ENCODE results near the gene CDIP1.

Gene CDIP1

DNA sequence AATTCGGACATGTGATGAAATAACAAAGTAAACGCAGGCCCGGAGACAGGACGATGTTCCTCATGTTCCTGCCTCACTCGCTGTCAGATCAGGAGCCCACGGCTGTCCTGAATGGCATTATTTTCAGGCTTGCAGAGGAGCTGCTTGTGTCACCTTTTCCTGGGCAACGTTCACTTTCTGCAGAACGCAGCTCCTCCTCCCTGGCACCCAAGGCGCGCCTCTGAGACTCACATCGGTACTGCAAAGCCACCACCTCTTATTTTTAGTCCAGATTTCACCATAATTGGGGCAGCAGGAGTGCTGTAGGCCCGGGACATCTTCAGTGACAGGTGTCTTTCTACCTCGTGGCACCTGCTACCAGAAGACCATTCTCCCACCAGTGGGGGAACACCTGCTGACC lies 9.6 kb upstream of the CDIP1 start:
- 91 to 92% methylated on average over 13 of the region's 13 CpGs for WGBS, 2 experiments
- Histone ChIP-seq H3K9me3 (ENCODE audit: control insufficient read depth, low read length) (no peaks in the 10 kb centered on the region), H3K4me3 (ENCODE audit: insufficient read depth, low read depth, low read length) (no peak overlapping the region), H3K27ac (ENCODE audit: insufficient read depth, low read depth, low read length, poor library complexity, severe bottlenecking) (no peak overlapping the region), H3K4me1 (ENCODE audit: control insufficient read depth, insufficient read depth, low read length) (no peaks in the 10 kb centered on the region), H3K36me3 (ENCODE audit: control insufficient read depth, insufficient read depth, low read length) (no peaks in the 10 kb centered on the region), H3K27me3 (ENCODE audit: control insufficient read depth, insufficient read depth, low read length, poor library complexity, severe bottlenecking) (no peaks in the 10 kb centered on the region)

- WGBS, 2 experiments = 94 to 95% methylated on average over 8 of the region's 8 CpGs
- no peaks in the 10 kb centered on the region for H3K36me3 ChIP-seq (ENCODE audit: control insufficient read depth, insufficient read depth, low read length)
- no peaks in the 10 kb centered on the region for H3K9me3 ChIP-seq (ENCODE audit: control insufficient read depth, low read length)
- no peak overlapping the region for H3K4me3 ChIP-seq (ENCODE audit: insufficient read depth, low read depth, low read length)
- H3K4me1 ChIP-seq (ENCODE audit: control insufficient read depth, insufficient read depth, low read length) = no peaks in the 10 kb centered on the region
- H3K27ac ChIP-seq (ENCODE audit: insufficient read depth, low read depth, low read length, poor library complexity, severe bottlenecking) = no peak overlapping the region
- peaks cover 2% of the 10 kb centered on the region for H3K27me3 ChIP-seq (ENCODE audit: control insufficient read depth, insufficient read depth, low read length, poor library complexity, severe bottlenecking)
Measured at GRCh38 chr16:4544473-4544872, 5.9 kb upstream of the CDIP1 start.

GRCh38 chr16:4539716-4540284 lies 1.2 kb upstream of the CDIP1 start:
- no peak overlapping the region for H3K27ac ChIP-seq (ENCODE audit: insufficient read depth, low read depth, low read length, poor library complexity, severe bottlenecking)
- H3K9me3 ChIP-seq (ENCODE audit: control insufficient read depth, low read length) = peaks cover 3% of the 10 kb centered on the region
- 95% methylated on average over 2 of the region's 2 CpGs for WGBS, 2 experiments
- no peaks in the 10 kb centered on the region for H3K4me1 ChIP-seq (ENCODE audit: control insufficient read depth, insufficient read depth, low read length)
- H3K36me3 ChIP-seq (ENCODE audit: control insufficient read depth, insufficient read depth, low read length) = no peaks in the 10 kb centered on the region
- H3K27me3 ChIP-seq (ENCODE audit: control insufficient read depth, insufficient read depth, low read length, poor library complexity, severe bottlenecking) = peaks cover 7% of the 10 kb centered on the region
- no peak overlapping the region for H3K4me3 ChIP-seq (ENCODE audit: insufficient read depth, low read depth, low read length)

GRCh38 chr16:4537376-4538343 lies 913 bp downstream of the CDIP1 start:
- Histone ChIP-seq H3K9me3 (ENCODE audit: control insufficient read depth, low read length) (peaks cover 3% of the 10 kb centered on the region), H3K4me1 (ENCODE audit: control insufficient read depth, insufficient read depth, low read length) (no peaks in the 10 kb centered on the region), H3K36me3 (ENCODE audit: control insufficient read depth, insufficient read depth, low read length) (no peaks in the 10 kb centered on the region), H3K4me3 (ENCODE audit: insufficient read depth, low read depth, low read length) (peak overlapping the region; percentile 59), H3K27me3 (ENCODE audit: control insufficient read depth, insufficient read depth, low read length, poor library complexity, severe bottlenecking) (peaks cover 7% of the 10 kb centered on the region), H3K27ac (ENCODE audit: insufficient read depth, low read depth, low read length, poor library complexity, severe bottlenecking) (peak overlapping the region; percentile 91)
- 7% methylated on average over 75 of the region's 75 CpGs for WGBS, 2 experiments

DNA sequence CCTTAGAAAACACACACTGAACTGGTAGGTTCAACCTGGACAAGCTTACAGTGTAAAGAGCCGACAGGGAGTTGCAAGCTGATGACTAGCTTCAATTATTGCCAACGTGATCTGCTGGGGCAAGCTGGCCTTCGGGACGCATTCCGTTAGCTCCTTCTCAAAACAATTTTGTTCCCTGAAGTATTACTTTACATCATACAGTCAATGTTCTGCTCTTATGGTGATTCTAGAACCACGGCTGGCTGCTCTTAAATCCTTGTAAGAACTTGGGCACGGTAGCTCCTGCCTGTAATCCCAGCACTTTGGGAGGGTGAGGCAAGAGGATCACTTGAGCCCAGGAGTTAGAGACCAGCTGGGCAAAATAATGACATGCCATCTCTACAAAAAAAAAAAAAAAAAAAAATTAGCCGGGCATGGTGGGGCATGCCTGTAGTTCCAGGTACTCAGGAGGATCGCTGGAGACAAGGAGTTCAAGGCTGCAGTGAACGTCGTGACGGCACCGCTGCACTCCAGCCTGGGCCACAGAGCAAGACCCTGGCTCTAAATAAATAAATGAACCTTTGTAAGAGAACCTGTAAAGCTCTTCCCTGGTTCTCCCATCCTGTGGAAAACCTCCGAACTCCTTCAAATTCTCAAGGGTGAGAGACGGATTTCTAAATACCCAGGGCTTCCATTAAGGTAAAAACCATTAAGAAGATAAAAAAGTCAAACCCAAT lies 2.0 kb downstream of the CDIP1 start:
- Histone ChIP-seq H3K36me3 (ENCODE audit: control insufficient read depth, insufficient read depth, low read length) (no peaks in the 10 kb centered on the region), H3K27ac (ENCODE audit: insufficient read depth, low read depth, low read length, poor library complexity, severe bottlenecking) (no peak overlapping the region), H3K4me3 (ENCODE audit: insufficient read depth, low read depth, low read length) (no peak overlapping the region), H3K27me3 (ENCODE audit: control insufficient read depth, insufficient read depth, low read length, poor library complexity, severe bottlenecking) (peaks cover 7% of the 10 kb centered on the region), H3K9me3 (ENCODE audit: control insufficient read depth, low read length) (peaks cover 3% of the 10 kb centered on the region), H3K4me1 (ENCODE audit: control insufficient read depth, insufficient read depth, low read length) (no peaks in the 10 kb centered on the region)
- WGBS, 2 experiments = 93% methylated on average over 15 of the region's 15 CpGs

DNA sequence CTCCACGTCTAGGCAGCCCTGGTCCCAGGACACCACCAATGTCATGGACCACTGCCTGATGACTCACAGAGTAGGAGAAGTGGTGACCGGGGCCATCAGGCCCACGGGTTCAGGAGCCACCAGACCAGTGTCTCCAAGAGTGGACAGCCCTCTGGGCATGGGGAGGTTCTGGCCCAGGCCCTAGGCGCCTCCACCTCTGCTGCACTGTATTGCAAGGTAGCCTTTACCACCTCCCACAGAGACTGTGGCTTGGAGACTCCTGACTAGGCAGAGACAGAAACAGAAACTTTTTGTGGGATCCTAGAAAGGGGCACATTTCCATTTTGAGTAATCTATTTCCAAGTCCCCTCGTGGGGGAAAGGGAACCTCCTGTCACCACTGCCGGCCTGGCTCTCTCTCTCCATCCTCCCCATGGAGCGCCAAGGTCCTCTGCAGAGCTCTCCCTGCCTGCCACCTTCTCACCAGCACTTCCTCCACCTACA lies 2.9 kb downstream of the CDIP1 start:
- H3K4me3 ChIP-seq (ENCODE audit: insufficient read depth, low read depth, low read length) = no peak overlapping the region
- 93% methylated on average over 7 of the region's 7 CpGs for WGBS, 2 experiments
- H3K9me3 ChIP-seq (ENCODE audit: control insufficient read depth, low read length) = peaks cover 3% of the 10 kb centered on the region

GRCh38 chr16:4534151-4534790 lies 4.3 kb downstream of the CDIP1 start:
- Histone ChIP-seq H3K4me1 (ENCODE audit: control insufficient read depth, insufficient read depth, low read length) (peaks cover 4% of the 10 kb centered on the region), H3K36me3 (ENCODE audit: control insufficient read depth, insufficient read depth, low read length) (no peaks in the 10 kb centered on the region), H3K27ac (ENCODE audit: insufficient read depth, low read depth, low read length, poor library complexity, severe bottlenecking) (no peak overlapping the region), H3K4me3 (ENCODE audit: insufficient read depth, low read depth, low read length) (no peak overlapping the region), H3K9me3 (ENCODE audit: control insufficient read depth, low read length) (peaks cover 3% of the 10 kb centered on the region), H3K27me3 (ENCODE audit: control insufficient read depth, insufficient read depth, low read length, poor library complexity, severe bottlenecking) (peaks cover 4% of the 10 kb centered on the region)
- 84 to 87% methylated on average over 12 to 13 of the region's 13 CpGs for WGBS, 2 experiments

More for the DNA sequence above, 2.9 kb downstream of the CDIP1 start:
- Histone ChIP-seq H3K27me3 (ENCODE audit: control insufficient read depth, insufficient read depth, low read length, poor library complexity, severe bottlenecking) (peaks cover 7% of the 10 kb centered on the region), H3K4me1 (ENCODE audit: control insufficient read depth, insufficient read depth, low read length) (no peaks in the 10 kb centered on the region), H3K27ac (ENCODE audit: insufficient read depth, low read depth, low read length, poor library complexity, severe bottlenecking) (no peak overlapping the region), H3K36me3 (ENCODE audit: control insufficient read depth, insufficient read depth, low read length) (no peaks in the 10 kb centered on the region)

DNA sequence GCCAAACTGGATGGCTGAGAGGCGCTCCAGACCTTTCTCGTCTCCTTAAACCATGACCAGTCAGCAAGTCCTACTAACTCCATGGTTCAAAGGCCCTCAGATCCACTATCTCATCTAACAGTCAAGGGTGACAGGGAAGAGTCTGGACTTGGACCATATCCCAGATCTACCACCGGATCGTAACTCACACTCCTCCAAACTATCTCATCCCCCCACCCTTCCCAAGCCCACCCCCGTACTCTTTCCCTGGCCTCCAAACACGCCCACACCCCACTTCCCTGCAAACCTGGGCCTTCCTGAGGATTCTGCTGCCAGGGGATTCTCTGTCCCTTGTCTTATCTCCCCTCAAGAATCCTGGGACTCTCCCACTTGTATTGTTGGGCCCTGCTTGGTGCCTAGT lies 5.1 kb downstream of the CDIP1 start:
- H3K9me3 ChIP-seq (ENCODE audit: control insufficient read depth, low read length) = no peaks in the 10 kb centered on the region
- no peak overlapping the region for H3K27ac ChIP-seq (ENCODE audit: insufficient read depth, low read depth, low read length, poor library complexity, severe bottlenecking)
- H3K36me3 ChIP-seq (ENCODE audit: control insufficient read depth, insufficient read depth, low read length) = no peaks in the 10 kb centered on the region
- WGBS, 2 experiments = 92 to 97% methylated on average over 6 of the region's 6 CpGs
- H3K4me1 ChIP-seq (ENCODE audit: control insufficient read depth, insufficient read depth, low read length) = peaks cover 4% of the 10 kb centered on the region
- H3K27me3 ChIP-seq (ENCODE audit: control insufficient read depth, insufficient read depth, low read length, poor library complexity, severe bottlenecking) = no peaks in the 10 kb centered on the region
- H3K4me3 ChIP-seq (ENCODE audit: insufficient read depth, low read depth, low read length) = no peak overlapping the region

DNA sequence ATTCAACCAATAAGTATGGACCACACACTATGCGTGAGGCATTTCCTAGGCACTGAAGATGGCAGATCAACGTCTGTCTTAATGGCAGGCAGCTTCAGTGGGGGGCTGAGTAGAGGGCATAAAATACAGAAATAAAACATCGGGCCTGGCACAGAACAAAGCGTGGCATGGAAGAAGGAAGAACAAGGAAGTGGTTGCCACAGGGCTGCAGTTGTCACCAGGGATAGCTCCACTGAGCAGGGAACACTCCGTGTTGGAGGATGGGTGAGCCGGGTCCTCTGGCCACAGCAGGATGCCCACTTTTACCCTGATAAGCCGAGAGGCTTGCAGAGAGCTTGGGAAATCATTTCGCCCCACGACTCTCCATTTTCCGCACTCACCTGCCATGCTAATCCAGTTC lies 6.3 kb downstream of the CDIP1 start:
- no peaks in the 10 kb centered on the region for H3K27me3 ChIP-seq (ENCODE audit: control insufficient read depth, insufficient read depth, low read length, poor library complexity, severe bottlenecking)
- 94 to 95% methylated on average over 10 of the region's 10 CpGs for WGBS, 2 experiments

More for the DNA sequence above, 6.3 kb downstream of the CDIP1 start:
- Histone ChIP-seq H3K4me1 (ENCODE audit: control insufficient read depth, insufficient read depth, low read length) (peaks cover 4% of the 10 kb centered on the region), H3K27ac (ENCODE audit: insufficient read depth, low read depth, low read length, poor library complexity, severe bottlenecking) (no peak overlapping the region), H3K9me3 (ENCODE audit: control insufficient read depth, low read length) (no peaks in the 10 kb centered on the region), H3K4me3 (ENCODE audit: insufficient read depth, low read depth, low read length) (no peak overlapping the region), H3K36me3 (ENCODE audit: control insufficient read depth, insufficient read depth, low read length) (no peaks in the 10 kb centered on the region)
